PC-3 (cell line): ENCODE measurements around the gene ACTN1. TPM values are rescaled to one million over a fixed set of nuclear protein-coding genes. Genes with fewer than 3 reads are reported as not detected.

Source experiments
- ATAC-seq: fragments of 200-7000 bp; cut with Tn5 transposase; 2 replicates; pipeline ENCODE4 v1.9.1; 2020; ENCODE audit warnings: mild to moderate bottlenecking, moderate library complexity
- BruUV-seq: library from RNA; stranded (reverse); fragments of 400-500 nt; replicated peaks from 2 replicates; lab custom pipeline; 2021; lab: Mats Ljungman, UMichigan
- CTCF ChIA-PET: fragments of 300-600 bp; sonication (Branson Sonifier 250); formaldehyde crosslinking; loops from one replicate; lab custom pipeline; 2022; ENCODE audit warnings: antibody characterized with exemption; lab: Charles Lee
- POLR2A ChIA-PET: fragments of 300-600 bp; sonication (Branson Sonifier 250); formaldehyde crosslinking; loops from one replicate; lab custom pipeline; 2022; ENCODE audit warnings: antibody characterized with exemption; ENCODE audit not compliant: unreplicated experiment; lab: Charles Lee
- DNase-seq: peaks from one replicate; pipeline ENCODE4 v3.0.0-alpha.2; 2015
- H2AFZ ChIP-seq: fragments of 300-600 bp; sonication (generic); 2 replicates; pipeline ENCODE4 v1.6.0; 2016; ENCODE audit warnings: antibody characterized with exemption, low read length
- H3F3A ChIP-seq: fragments of 300-600 bp; sonication (generic); one replicate; pipeline ENCODE4 v1.6.0; 2017; ENCODE audit warnings: antibody characterized with exemption, low read length, control low read depth, mild to moderate bottlenecking; ENCODE audit not compliant: unreplicated experiment
- H3K27ac ChIP-seq: fragments of 300-600 bp; sonication (generic); 2 replicates; pipeline ENCODE4 v1.5.1; 2016; ENCODE audit warnings: mild to moderate bottlenecking, low read length
- H3K27me3 ChIP-seq: fragments of 300-600 bp; sonication (generic); 2 replicates; pipeline ENCODE4 v1.6.1; 2016; ENCODE audit warnings: low read length, mixed read lengths
- H3K36me3 ChIP-seq: fragments of 300-600 bp; sonication (generic); 2 replicates; pipeline ENCODE4 v1.6.1; 2016; ENCODE audit warnings: low read depth, mixed run types, low read length, mixed read lengths
- H3K4me1 ChIP-seq: fragments of 300-600 bp; sonication (generic); 2 replicates; pipeline ENCODE4 v1.5.1; 2016; ENCODE audit warnings: low read length; ENCODE audit not compliant: insufficient read depth
- H3K4me2 ChIP-seq: fragments of 300-600 bp; sonication (generic); 2 replicates; pipeline ENCODE4 v1.6.0; 2016; ENCODE audit warnings: low read length
- H3K4me3 ChIP-seq: fragments of 300-600 bp; sonication (generic); 2 replicates; pipeline ENCODE4 v1.5.1; 2016; ENCODE audit warnings: mild to moderate bottlenecking, low read length, mixed read lengths
- H3K79me2 ChIP-seq: fragments of 300-600 bp; sonication (generic); 2 replicates; pipeline ENCODE4 v1.6.1; 2017; ENCODE audit warnings: low read length, mixed read lengths
- H3K9ac ChIP-seq: fragments of 300-600 bp; sonication (generic); 2 replicates; pipeline ENCODE4 v1.6.0; 2016; ENCODE audit warnings: mild to moderate bottlenecking, low read length
- H3K9me2 ChIP-seq: fragments of 300-600 bp; sonication (generic); replicated peaks from 2 replicates; pipeline ENCODE4 v1.6.1; 2016; ENCODE audit warnings: mixed run types, low read length, mixed read lengths
- H3K9me3 ChIP-seq: fragments of 300-600 bp; sonication (generic); 2 replicates; pipeline ENCODE4 v1.6.1; 2016; ENCODE audit warnings: low read length, mixed read lengths
- H4K20me1 ChIP-seq: fragments of 300-600 bp; sonication (generic); 2 replicates; pipeline ENCODE4 v1.6.1; 2016; ENCODE audit warnings: low read length, mixed read lengths
- EZH2 ChIP-seq: fragments of 300-600 bp; sonication (generic); IDR thresholded peaks from one replicate; pipeline ENCODE4 v1.6.1; 2017; ENCODE audit warnings: antibody characterized with exemption, mild to moderate bottlenecking, low read length; ENCODE audit not compliant: unreplicated experiment
- EZH2phosphoT487 ChIP-seq: fragments of 300-600 bp; sonication (generic); IDR thresholded peaks from 2 replicates; pipeline ENCODE4 v1.6.1; 2018; ENCODE audit warnings: mild to moderate bottlenecking, antibody characterized with exemption, low read length, borderline replicate concordance
- intact Hi-C: fragments of 100-400 bp; cut with micrococcal nuclease; formaldehyde crosslinking; loops from 2 replicates; pipeline ENCODE4 v1.9.0; 2023
- total RNA-seq: library from RNA; depleted of rRNA; stranded (reverse); fragments of >200 nt; gene quantifications from 2 replicates; pipeline ENCODE4 v1.2.3, GENCODE V29; 2014
- TF ChIP-seq, protein P1 (sequence below): fragments of 300-600 bp; sonication (generic); conservative IDR thresholded peaks from 2 replicates; pipeline ENCODE4 v1.5.1; 2017; ENCODE audit warnings: antibody characterized with exemption, low read depth, mild to moderate bottlenecking, low read length

ACTN1 gene
- total RNA-seq, 1 experiment from 2014 or later: 303 TPM

DNA sequence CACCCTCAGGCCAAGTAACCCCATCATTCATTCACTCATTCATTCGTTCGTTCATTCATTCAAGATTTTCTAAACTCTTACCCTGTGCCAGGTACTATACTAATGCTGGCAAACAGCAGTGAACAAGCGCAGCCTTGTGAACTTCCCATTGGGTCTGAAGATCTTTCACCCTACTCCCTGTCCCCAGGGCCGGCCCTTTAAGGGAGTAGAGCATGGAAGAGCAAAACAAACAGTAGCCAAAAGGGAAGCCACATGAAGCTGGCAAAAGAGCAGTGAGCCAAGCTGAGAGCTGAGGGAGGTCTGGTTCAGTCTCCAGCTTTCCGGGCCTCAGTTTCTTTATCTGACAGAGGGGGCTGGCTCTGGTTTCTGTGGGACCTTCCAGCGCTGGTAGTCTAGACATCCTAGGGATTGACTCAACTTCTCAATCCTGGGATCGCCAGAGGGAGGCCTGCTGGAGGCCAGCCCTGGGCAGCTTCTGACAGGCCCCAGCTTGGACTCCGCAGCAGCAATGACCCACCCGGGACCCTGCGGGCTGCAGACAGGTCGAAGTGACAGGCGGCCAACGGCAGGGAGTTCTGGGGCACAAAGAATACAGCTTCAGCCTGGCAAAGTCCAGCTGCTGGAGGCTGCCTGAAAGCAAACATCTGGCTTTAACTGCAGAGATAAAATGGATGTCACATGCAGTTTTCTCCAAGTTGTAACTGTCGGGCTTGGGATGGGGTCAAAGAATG, 27.1 kb downstream of the ACTN1 start:
- Histone ChIP-seq H4K20me1 (peaks cover 83% of the 10 kb centered on the region), H3K9me2 (no peaks in the 10 kb centered on the region), H3K79me2 (peaks cover 97% of the 10 kb centered on the region), H3K4me1 (peaks cover 45% of the 10 kb centered on the region), H3K4me3 (peak overlapping the region; percentile 8; the same call in 1 of the 2 replicates), H3K9me3 (no peaks in the 10 kb centered on the region), H3K36me3 (peaks cover 22% of the 10 kb centered on the region), H3K27me3 (no peaks in the 10 kb centered on the region), H3K27ac (peak overlapping the region; percentile 84), H3K9ac (peak overlapping the region; percentile 30; the same call in 1 of the 2 replicates), H3F3A (peaks cover 7% of the 10 kb centered on the region), H2AFZ (no peak overlapping the region), H3K4me2 (peak overlapping the region; percentile 60)
- ATAC-seq (peak; percentile 9), DNase-seq (no peak)
- no TSS peak for BruUV-seq
- TF ChIP-seq, protein P1, sequence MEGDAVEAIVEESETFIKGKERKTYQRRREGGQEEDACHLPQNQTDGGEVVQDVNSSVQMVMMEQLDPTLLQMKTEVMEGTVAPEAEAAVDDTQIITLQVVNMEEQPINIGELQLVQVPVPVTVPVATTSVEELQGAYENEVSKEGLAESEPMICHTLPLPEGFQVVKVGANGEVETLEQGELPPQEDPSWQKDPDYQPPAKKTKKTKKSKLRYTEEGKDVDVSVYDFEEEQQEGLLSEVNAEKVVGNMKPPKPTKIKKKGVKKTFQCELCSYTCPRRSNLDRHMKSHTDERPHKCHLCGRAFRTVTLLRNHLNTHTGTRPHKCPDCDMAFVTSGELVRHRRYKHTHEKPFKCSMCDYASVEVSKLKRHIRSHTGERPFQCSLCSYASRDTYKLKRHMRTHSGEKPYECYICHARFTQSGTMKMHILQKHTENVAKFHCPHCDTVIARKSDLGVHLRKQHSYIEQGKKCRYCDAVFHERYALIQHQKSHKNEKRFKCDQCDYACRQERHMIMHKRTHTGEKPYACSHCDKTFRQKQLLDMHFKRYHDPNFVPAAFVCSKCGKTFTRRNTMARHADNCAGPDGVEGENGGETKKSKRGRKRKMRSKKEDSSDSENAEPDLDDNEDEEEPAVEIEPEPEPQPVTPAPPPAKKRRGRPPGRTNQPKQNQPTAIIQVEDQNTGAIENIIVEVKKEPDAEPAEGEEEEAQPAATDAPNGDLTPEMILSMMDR: no peak
- TF ChIP-seq EZH2phosphoT487 (no peak), EZH2 (no peak)
- intact Hi-C loops: loop anchor here (1.0 kb wide), 2 partner anchors 25 to 127 kb away; no protein-coding TSS in a partner anchor
- POLR2A ChIA-PET: interaction anchor here (0.7 to 1.1 kb wide), 2 partner anchors 26 to 68 kb away, joined by 3 to 5 read pairs; no protein-coding TSS in a partner anchor
- CTCF ChIA-PET: interaction anchor here (0.6 to 1.0 kb wide), 4 partner anchors 26 to 291 kb away, joined by 3 to 4 read pairs (median 3); no protein-coding TSS in a partner anchor

DNA sequence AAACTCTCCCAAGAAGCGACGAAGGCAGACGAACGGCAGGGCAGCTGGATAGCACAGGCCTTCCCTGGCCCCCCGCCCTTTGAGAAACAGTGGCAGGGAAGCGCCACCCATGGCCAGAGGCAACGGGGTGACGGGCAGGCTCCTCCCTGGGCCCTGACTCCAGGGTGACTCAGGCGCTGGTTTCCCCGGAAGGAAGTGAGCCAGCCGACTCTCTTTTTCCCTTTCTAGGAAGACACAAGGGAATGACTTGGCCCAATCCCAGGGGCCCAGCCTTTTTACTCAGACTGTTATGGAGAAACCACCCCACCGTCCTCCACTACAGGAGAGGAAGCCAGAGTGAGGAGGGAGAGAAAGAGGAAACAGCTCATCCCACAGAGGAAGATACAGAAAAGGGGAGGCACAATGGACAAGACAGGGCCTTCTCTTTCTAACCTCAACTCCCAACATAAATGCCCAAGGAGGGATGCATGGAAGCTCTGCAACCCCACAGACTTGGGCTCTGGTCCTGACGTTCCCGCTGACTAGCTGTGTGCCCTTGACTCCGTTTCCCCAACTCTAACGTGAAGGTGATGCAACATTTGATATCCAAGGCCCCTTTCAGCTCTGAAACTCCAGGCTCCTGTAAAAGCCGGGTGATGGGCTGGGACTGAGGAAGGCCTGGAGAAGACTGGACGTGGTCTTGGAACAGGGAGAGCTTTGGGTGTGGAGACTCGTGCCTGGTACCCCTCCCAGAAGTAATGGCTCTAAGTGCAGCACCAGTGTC, 27.9 kb downstream of the ACTN1 start:
- Histone ChIP-seq H3K9me2 (no peaks in the 10 kb centered on the region), H3K9ac (peak overlapping the region; percentile 61), H3K27me3 (no peaks in the 10 kb centered on the region), H3K9me3 (no peaks in the 10 kb centered on the region), H3K27ac (peak overlapping the region; percentile 84), H4K20me1 (peaks cover 83% of the 10 kb centered on the region), H3F3A (peaks cover 7% of the 10 kb centered on the region), H3K79me2 (peaks cover 97% of the 10 kb centered on the region), H3K4me1 (peaks cover 45% of the 10 kb centered on the region), H3K4me2 (peak overlapping the region; percentile 70), H3K36me3 (peaks cover 18% of the 10 kb centered on the region; the same call in 1 of the 2 replicates), H2AFZ (no peak overlapping the region), H3K4me3 (peak overlapping the region; percentile 42)
- intact Hi-C loops: loop anchor here (1.0 kb wide), 2 partner anchors 26 to 128 kb away; no protein-coding TSS in a partner anchor
- ChIA-PET CTCF (interaction anchor here (0.6 to 1.0 kb wide), 3 partner anchors 40 to 292 kb away, joined by 3 to 4 read pairs (median 3); no protein-coding TSS in a partner anchor), POLR2A (interaction anchor here (0.7 to 1.1 kb wide), 2 partner anchors 26 to 67 kb away, joined by 3 to 5 read pairs; no protein-coding TSS in a partner anchor)
- DNase-seq (peak; percentile 100), ATAC-seq (peak; percentile 91)
- BruUV-seq: TSS peak; percentile 99
- TF ChIP-seq EZH2phosphoT487: no peak

DNA sequence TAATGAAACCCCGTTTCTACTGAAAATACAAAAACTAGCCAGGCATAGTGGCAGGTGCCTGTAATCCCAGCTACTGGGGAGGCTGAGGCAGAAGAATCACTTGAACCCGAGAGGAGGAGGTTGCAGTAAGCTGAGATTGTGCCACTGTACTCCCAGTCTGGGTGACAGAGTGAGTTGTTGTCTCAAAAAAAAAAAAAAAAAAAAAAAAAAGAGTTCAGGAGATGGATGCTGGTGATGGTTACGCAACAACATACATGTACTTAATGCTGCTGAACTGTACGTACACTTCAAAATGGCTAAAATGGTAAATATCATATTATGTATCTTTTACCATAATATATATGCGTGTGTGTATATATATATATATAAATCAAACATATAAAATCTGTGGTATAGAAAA, 29.0 kb downstream of the ACTN1 start:
- peaks cover 10% of the 10 kb centered on the region; the same call in 1 of the 2 replicates for H3K36me3 ChIP-seq
- H3K9ac ChIP-seq: no peak overlapping the region
- no peak overlapping the region for H3K4me2 ChIP-seq
- no peak for TF ChIP-seq EZH2
- TF ChIP-seq, protein P1: no peak
- TF ChIP-seq EZH2phosphoT487: no peak
- H3K27ac ChIP-seq: no peak overlapping the region
- H3K4me3 ChIP-seq: no peak overlapping the region
- no peaks in the 10 kb centered on the region for H3K9me2 ChIP-seq
- no peaks in the 10 kb centered on the region for H3K27me3 ChIP-seq
- H3F3A ChIP-seq: peaks cover 7% of the 10 kb centered on the region
- CTCF ChIA-PET: no interaction called here
- H4K20me1 ChIP-seq: peaks cover 83% of the 10 kb centered on the region
- H2AFZ ChIP-seq: no peak overlapping the region
- H3K9me3 ChIP-seq: no peaks in the 10 kb centered on the region
- DNase-seq (no peak), ATAC-seq (no peak)
- POLR2A ChIA-PET: no interaction called here
- H3K4me1 ChIP-seq: peaks cover 46% of the 10 kb centered on the region
- intact Hi-C loops: no loop called here
- H3K79me2 ChIP-seq: peaks cover 97% of the 10 kb centered on the region
- no TSS peak for BruUV-seq
